ENCODE measurements around the gene PIGR.

The PIGR gene

GRCh38 chr1:206909161-206909882 is 36.9 kb downstream of the PIGR start:
- no peak for DNase-seq (ENCODE audit: low spot score)

GRCh38 chr1:206908038-206908437 is 38.2 kb downstream of the PIGR start:
- no peak for DNase-seq (ENCODE audit: low spot score)

GRCh38 chr1:206907304-206907991 is 38.8 kb downstream of the PIGR start:
- no peak for DNase-seq (ENCODE audit: low spot score)

GRCh38 chr1:206905295-206906164 is 40.7 kb downstream of the PIGR start:
- peak; percentile 65 for DNase-seq (ENCODE audit: low spot score)

GRCh38 chr1:206904423-206905142 is 41.7 kb downstream of the PIGR start:
- no peak for DNase-seq (ENCODE audit: low spot score)

GRCh38 chr1:206903687-206904086 is 42.6 kb downstream of the PIGR start:
- no peak for DNase-seq (ENCODE audit: low spot score)

- DNase-seq (ENCODE audit: low spot score): no peak
Measured at GRCh38 chr1:206902702-206903101, 43.6 kb downstream of the PIGR start.

GRCh38 chr1:206901944-206902343 is 44.3 kb downstream of the PIGR start:
- no peak for DNase-seq (ENCODE audit: low spot score)

GRCh38 chr1:206900149-206900548 is 46.1 kb downstream of the PIGR start:
- no peak for DNase-seq (ENCODE audit: low spot score)

- no peak for DNase-seq (ENCODE audit: low spot score)
Measured at GRCh38 chr1:206899717-206900116, 46.5 kb downstream of the PIGR start.

GRCh38 chr1:206898915-206899431 is 47.3 kb downstream of the PIGR start:
- no peak for DNase-seq (ENCODE audit: low spot score)

- no peak for DNase-seq (ENCODE audit: low spot score)
Measured at GRCh38 chr1:206898089-206898914, 48.0 kb downstream of the PIGR start.

- DNase-seq (ENCODE audit: low spot score): no peak
Measured at GRCh38 chr1:206897175-206897574, 49.1 kb downstream of the PIGR start, which contains the start of gene IL24. Gene IL24, plus strand, starts transcription at chr1:206897443. Its CDS starts 390 bp downstream, at chr1:206897833.

- no peak for DNase-seq (ENCODE audit: low spot score)
Measured at GRCh38 chr1:206896261-206896660, 50.0 kb downstream of the PIGR start.

GRCh38 chr1:206895837-206896242 is 50.4 kb downstream of the PIGR start:
- no peak for DNase-seq (ENCODE audit: low spot score)

- no peak for DNase-seq (ENCODE audit: low spot score)
Measured at GRCh38 chr1:206895325-206895724, 50.9 kb downstream of the PIGR start.

- no peak for DNase-seq (ENCODE audit: low spot score)
Measured at GRCh38 chr1:206893380-206893779, 52.9 kb downstream of the PIGR start.

GRCh38 chr1:206892351-206892984 is 53.8 kb downstream of the PIGR start:
- no peak for DNase-seq (ENCODE audit: low spot score)

- no peak for DNase-seq (ENCODE audit: low spot score)
Measured at GRCh38 chr1:206891412-206891811, 54.9 kb downstream of the PIGR start.
